Measurements from ENCODE around the gene CCN5. TPM values are rescaled to one million over a fixed set of nuclear protein-coding genes. Genes with fewer than 3 reads are reported as not detected.

The CCN5 gene
- total RNA-seq, 2 donors from 2014 or later, result 62.9 to 64.3 TPM

- DNase-seq (ENCODE audit: low spot score), result no peak
- Histone ChIP-seq H3K4me3 (peak overlapping the region in 1 of 2 donors; percentile 38), H3K9me3 (no peaks in the 10 kb centered on the region), H3K27ac (no peak overlapping the region), H3K36me3 (no peaks in the 10 kb centered on the region), H3K4me1 (replicated peaks) (no peaks in the 10 kb centered on the region), H3K27me3 (replicated peaks; ENCODE audit: insufficient read depth) (no peaks in the 10 kb centered on the region)
- no peak for TF ChIP-seq POLR2AphosphoS5 (IDR thresholded peaks at IDR 0.05)
- TF ChIP-seq POLR2A (IDR thresholded peaks at IDR 0.05), result no peak
- no peak for TF ChIP-seq CTCF (IDR thresholded peaks at IDR 0.05)
- 52% methylated on average over 5 of the region's 5 CpGs for WGBS
- intact Hi-C loops (cut with DNase I), result loop anchor here (5.0 kb wide), 1 partner anchor 62 kb away; no protein-coding TSS in a partner anchor
Measured at GRCh38 chr20:44745122-44745597, 30.0 kb downstream of the CCN5 start.

GRCh38 chr20:44745598-44746366, 30.6 kb downstream of the CCN5 start, which contains the start of gene KCNK15:
Gene KCNK15, plus strand, starts transcription at chr20:44745865. Its CDS starts 46 bp downstream, at chr20:44745911.
- 1% methylated on average over 63 of the region's 81 CpGs for WGBS
- no peaks in the 10 kb centered on the region for H3K36me3 ChIP-seq
- no peak for DNase-seq (ENCODE audit: low spot score)
- intact Hi-C loops (cut with DNase I), result loop anchor here (2.0 to 5.0 kb wide), 2 partner anchors 62 to 121 kb away; no protein-coding TSS in a partner anchor
- no peaks in the 10 kb centered on the region for H3K4me1 ChIP-seq (replicated peaks)
- no peak within 1 kb of the TSS for H3K27ac ChIP-seq
- peak in 1 of 4 experiments; percentile 7 for TF ChIP-seq CTCF (IDR thresholded peaks at IDR 0.05)
- no peak for TF ChIP-seq POLR2A (IDR thresholded peaks at IDR 0.05)
- peak within 1 kb of the TSS; percentile 32 to 38 for H3K4me3 ChIP-seq
- H3K9me3 ChIP-seq, result no peaks in the 10 kb centered on the region
- H3K27me3 ChIP-seq (replicated peaks; ENCODE audit: insufficient read depth), result no peaks in the 10 kb centered on the region

GRCh38 chr20:44746367-44747165, 31.4 kb downstream of the CCN5 start:
- Histone ChIP-seq H3K4me3 (peak overlapping the region; percentile 32 to 38), H3K4me1 (replicated peaks) (no peaks in the 10 kb centered on the region), H3K9me3 (no peaks in the 10 kb centered on the region), H3K36me3 (no peaks in the 10 kb centered on the region), H3K27ac (no peak overlapping the region), H3K27me3 (replicated peaks; ENCODE audit: insufficient read depth) (no peaks in the 10 kb centered on the region)
- intact Hi-C loops (cut with DNase I), result loop anchor here (2.0 to 5.0 kb wide), 2 partner anchors 61 to 120 kb away; no protein-coding TSS in a partner anchor
- no peak for TF ChIP-seq POLR2AphosphoS5 (IDR thresholded peaks at IDR 0.05)
- no peak for TF ChIP-seq POLR2A (IDR thresholded peaks at IDR 0.05)
- TF ChIP-seq CTCF (IDR thresholded peaks at IDR 0.05), result no peak
- no peak for DNase-seq (ENCODE audit: low spot score)
- WGBS, result 23% methylated on average over 11 of the region's 12 CpGs

GRCh38 chr20:44747166-44748004, 32.2 kb downstream of the CCN5 start:
- no peak overlapping the region for H3K27ac ChIP-seq
- WGBS, result 17% methylated on average over 5 of the region's 5 CpGs
- peak; percentile 71 for DNase-seq (ENCODE audit: low spot score)

More at GRCh38 chr20:44747166-44748004, 32.2 kb downstream of the CCN5 start:
- no peaks in the 10 kb centered on the region for H3K27me3 ChIP-seq (replicated peaks; ENCODE audit: insufficient read depth)
- H3K4me3 ChIP-seq, result no peak overlapping the region
- H3K4me1 ChIP-seq (replicated peaks), result no peaks in the 10 kb centered on the region
- H3K36me3 ChIP-seq, result no peaks in the 10 kb centered on the region
- H3K9me3 ChIP-seq, result no peaks in the 10 kb centered on the region
- intact Hi-C loops (cut with DNase I), result loop anchor here (2.0 to 5.0 kb wide), 2 partner anchors 60 to 119 kb away; no protein-coding TSS in a partner anchor
- TF ChIP-seq POLR2AphosphoS5 (IDR thresholded peaks at IDR 0.05), result peak; percentile 16
- TF ChIP-seq CTCF (IDR thresholded peaks at IDR 0.05), result peak in 3 of 4 experiments; percentile 61 to 71 (median 66)
- TF ChIP-seq POLR2A (IDR thresholded peaks at IDR 0.05), result no peak

Measured in prostate gland (tissue), 2 donors.